ENCODE data around the gene PRDX6.
"Not testable (repeated sequence)": the region's sequence is repeated elsewhere in the genome, so short reads cannot be mapped to it uniquely, and the experiment has no call there.

PRDX6 gene

GRCh38 chr1:173469656-173470055, 7.5 kb upstream of the PRDX6 start:
- DNase-seq, result no peak

DNA sequence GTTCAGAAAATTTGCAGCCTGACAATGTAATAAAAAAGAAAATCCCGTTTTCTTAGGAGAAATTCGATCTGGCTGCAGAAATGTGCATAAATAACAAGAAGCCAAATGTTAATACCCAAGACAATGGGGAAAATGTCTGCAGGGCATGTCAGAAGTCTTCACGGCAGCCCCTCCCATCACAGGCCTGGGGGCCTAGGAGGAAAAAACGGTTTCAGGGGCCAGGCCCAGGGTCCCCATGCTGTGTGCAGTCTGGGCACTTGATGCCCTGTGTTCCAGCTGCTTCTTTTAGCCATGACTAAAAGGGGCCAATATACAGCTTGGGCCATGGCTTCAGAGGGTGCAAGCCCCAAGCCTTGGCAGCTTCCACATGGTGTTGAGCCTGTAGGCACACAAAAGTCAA, 6.5 kb upstream of the PRDX6 start:
- DNase-seq, result no peak

- DNase-seq, result no peak
Observed at GRCh38 chr1:173473599-173474011, 3.5 kb upstream of the PRDX6 start.

DNA sequence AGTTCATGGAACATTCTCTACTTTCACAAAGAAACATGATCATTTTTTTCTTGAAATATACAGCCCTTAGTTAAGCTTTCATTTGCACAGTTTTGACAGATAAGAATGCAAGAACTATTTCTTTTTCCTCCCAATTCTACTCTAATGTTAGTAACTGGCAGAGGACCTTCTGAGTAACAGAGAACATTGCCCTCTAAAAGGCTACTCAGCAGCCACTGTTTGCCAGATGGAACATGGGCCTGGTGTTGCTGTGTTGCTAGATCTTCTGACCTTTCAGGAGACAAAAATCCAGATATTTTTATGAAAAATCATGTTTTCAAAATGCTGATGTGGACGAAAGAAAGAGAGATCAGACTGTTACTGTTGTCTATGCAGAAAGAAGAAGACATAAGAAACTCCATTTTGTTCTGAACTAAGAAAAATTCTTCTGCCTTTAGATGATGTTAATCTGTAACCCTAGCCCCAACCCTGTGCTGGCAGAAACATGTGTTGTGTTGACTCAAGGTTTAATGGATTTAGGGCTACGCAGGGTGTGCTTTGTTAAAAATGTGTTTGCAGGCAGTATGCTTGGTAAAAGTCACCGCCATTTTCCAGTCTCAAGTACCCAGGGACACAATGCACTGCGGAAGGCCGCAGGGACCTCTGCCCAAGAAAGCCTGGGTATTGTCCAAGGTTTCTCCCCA, 2.9 kb upstream of the PRDX6 start:
- DNase-seq, result no peak

DNA sequence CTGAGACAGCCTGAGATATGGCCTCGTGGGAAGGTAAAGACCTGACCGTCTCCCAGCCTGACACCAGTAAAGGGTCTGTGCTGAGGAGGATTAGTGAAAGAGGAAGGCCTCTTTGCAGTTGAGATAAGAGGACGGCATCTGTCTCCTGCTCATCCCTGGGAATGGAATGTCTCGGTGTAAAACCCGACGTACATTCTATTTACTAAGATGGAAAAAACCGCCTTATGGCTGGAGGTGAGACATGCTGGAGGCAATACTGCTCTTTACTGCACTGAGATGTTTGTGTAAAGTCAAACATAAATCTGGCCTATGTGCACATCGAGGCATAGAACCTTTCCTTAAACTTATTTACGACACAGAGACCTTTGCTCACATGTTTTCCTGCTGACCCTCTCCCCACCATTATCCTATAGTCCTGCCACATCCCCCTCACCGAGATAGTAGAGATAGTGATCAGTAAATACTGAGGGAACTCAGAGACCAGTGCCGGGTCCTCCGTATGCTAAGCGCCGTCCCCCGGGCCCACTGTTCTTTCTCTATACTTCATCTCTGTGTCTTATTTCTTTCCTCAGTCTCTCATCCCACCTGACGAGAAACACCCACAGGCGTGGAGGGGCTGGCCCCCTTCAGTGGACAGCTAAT, 2.2 kb upstream of the PRDX6 start:
- DNase-seq, result not testable (repeated sequence)

DNA sequence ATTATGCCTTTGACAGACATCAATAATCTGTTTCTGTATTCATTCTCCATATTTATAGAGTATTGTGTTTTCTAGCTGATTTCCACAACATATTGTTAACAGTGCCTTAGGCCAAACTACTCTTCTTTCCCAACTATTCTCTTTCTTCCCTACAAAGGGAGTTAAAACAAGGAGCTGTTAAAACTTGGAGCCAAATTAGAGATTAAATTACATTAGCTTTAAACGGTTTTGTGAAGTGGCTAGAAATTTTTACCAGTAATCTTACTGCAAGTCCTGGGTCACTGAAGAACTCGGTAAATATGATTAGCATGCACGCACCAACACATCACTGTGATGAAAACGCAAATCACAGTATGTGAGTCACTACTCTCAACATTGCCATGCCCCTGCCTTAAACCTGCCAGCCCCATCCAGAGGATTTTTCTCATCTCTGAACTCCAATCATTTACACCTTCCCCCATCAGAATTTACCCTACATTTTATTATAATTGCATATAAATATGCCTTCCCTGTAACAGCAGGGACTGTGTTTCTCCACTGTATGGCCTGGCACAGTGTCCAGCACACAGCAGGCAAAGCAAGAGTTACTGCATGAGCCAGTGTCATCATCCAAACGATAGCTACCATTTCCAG, 1.5 kb upstream of the PRDX6 start:
- no peak for DNase-seq

DNA sequence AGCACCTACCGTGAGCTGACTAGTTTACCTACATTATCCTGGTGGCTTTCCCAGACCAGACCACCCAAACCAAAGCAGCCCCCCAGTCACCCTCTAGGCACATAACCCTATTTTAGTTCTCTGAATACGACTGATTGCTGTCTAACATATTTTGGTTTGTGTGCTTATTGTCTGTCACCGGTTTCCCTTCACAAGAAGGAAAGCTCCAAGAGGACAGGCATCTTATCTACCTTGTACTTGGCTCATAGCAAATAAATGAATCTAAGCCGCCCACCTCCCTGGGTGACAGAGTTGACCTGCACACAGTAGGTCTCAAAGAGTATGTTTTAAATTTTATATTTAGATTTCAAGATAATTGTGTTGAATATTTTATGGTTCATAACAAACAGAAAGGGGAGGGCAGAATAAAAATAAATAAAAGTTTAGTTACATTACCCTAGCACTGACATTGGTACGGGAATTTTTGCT, 904 bp upstream of the PRDX6 start:
- no peak for DNase-seq

- peak; percentile 76 to 89 (median 86) for DNase-seq
Observed at GRCh38 chr1:173476665-173477285, 360 bp upstream of the PRDX6 start.

- peak in 1 of 6 experiments; percentile 37 for DNase-seq
Observed at GRCh38 chr1:173478094-173478674, 1.0 kb downstream of the PRDX6 start.

- no peak for DNase-seq
Observed at GRCh38 chr1:173479649-173480048, 2.5 kb downstream of the PRDX6 start.

DNA sequence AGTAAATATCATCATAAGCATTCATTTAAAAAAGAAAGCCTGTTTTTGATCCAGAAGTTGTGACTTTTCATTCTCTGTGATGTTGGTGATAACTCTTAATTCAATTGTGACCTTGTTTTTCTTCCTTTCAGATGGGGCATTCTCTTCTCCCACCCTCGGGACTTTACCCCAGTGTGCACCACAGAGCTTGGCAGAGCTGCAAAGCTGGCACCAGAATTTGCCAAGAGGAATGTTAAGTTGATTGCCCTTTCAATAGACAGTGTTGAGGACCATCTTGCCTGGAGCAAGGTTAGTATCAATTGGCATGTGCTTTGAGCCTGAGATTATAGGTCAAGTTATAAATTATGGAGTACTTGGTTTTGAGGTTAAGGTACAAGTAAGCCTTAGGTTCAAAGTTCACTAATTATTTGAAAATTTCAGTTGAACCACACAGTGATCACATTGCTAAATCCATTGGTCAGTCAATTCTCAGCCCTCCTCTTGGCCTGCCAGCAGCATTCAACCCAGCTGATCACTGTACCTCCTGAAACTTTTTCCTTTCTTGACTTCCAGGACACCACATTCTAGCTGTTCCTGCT, 4.1 kb downstream of the PRDX6 start:
- DNase-seq, result no peak

DNA sequence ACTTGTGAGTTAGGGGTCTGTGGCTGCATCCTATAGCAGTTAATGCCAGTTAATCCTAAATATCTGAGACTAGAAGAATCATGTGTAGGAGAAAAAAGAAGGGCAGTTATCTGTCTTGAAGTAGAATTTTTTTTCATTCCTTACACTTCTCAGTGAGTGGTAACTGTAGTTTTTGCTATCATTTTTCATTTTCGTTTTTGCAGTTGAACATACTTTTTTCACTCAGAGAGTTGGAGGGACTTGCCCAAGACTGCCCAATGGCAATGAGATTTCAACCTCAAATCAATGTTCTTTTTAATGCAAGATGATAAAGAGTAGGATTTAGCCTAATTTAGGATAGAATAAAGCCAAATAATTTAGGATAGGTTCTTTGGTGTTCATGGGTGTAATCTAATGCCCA, 5.5 kb downstream of the PRDX6 start:
- no peak for DNase-seq

DNA sequence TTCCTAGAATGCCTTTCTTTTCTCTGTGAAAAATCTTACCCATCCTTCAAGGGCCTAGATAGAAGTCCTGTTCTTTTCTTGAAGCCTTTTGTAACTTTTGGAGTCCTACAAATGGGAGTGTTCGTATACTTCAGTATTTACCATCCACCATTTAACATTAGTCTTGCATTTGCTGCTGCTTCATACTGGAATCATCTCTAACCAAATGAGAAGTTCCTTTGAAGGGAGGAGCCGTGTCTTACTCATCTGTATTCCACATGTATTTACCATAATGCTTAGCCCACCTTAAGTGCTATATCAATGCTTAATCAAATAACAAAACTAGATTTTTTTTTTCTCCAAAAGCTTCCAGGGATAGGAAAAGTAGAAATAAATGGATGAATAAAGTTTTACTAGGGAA, 7.1 kb downstream of the PRDX6 start:
- no peak for DNase-seq

GRCh38 chr1:173485401-173485800, 8.3 kb downstream of the PRDX6 start:
- DNase-seq, result no peak

DNA sequence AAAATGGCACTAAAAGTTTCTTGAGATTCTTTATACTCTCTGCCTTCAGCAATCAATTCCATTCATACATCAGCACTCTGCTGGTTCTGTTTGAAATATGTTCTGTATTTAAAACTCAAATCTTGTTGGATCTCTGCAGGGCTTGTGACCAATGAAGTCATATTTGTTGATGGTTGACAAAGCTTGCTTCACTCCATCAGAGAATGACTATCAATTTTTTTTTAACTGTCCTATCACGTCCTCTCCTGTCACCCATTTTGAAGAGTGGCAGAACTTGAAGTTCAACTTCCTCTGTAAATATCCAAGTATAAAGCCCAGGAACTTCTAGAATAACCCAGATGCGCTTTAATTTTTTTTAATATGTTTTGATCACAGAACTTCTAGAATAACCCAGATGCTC, 10.9 kb downstream of the PRDX6 start:
- DNase-seq, result no peak

GRCh38 chr1:173489149-173489600, 12.0 kb downstream of the PRDX6 start:
- no peak for DNase-seq

DNA sequence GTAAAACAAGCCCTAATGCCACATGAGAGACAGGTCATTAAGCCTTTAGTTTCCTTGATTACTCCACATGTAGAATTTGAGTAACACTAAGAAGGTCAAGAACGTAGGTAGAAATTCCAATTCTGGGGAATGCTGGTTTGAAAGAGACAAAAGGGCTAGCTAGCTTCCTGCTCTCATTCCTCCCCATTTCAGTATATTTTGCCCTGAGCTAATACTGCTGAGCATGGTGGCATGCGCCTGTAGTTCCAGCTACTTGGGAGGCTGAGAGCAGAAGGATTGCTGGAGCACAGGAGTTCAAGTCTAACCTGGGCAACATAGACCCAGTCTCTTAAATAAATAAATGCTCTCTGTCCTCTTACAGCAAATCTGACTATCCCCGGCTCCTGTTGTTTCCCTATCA, 12.8 kb downstream of the PRDX6 start:
- DNase-seq, result no peak

- DNase-seq, result no peak
Observed at GRCh38 chr1:173491508-173491907, 14.4 kb downstream of the PRDX6 start.

- DNase-seq, result not testable (repeated sequence)
Observed at GRCh38 chr1:173493125-173493524, 16.0 kb downstream of the PRDX6 start.

- no peak for DNase-seq
Observed at GRCh38 chr1:173495609-173496267, 18.6 kb downstream of the PRDX6 start.

DNA sequence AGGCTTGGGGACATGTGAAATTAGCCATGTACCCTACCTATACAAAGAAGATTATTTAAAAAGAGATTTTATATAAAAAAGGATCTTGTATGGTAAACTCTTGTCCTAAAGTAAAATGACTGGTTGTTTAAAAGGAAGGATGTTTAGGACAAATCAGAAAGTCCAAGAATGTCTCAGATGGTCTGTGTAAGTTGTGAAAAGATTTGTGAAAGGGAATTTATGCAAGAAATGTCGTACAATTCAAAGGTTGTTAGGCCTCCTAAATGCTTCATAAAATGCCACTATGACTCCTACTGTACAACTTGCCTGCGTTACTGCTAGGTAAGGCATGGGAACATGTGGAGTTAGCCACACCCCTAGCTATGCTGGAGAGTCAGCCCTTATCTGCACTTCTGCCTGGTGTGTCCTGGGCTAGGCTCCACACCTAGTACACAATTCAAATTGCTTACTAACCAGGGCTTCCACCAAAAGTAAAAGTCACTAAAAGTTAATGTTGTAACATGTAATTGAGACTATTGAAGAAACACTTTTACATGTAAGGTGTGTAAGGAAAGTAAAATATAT, 19.7 kb downstream of the PRDX6 start:
- no peak for DNase-seq

DNA sequence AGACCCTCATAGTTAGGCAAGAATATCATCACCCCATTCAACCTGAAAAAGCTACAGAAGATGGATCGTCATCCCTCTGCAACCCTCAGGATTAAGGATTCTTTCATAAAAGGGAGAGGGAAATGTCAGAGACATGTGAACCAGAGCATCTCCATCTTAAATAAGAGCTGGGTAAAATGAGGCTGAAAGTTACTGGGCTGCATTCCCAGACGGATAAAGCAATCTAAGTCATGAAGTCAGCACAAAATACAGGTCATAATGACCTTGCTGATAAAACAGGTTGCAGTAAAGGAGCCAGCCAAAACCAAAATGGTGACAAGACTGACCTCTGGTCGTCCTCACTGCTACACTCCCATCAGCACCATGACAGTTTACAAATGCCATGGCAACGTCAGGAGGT, 22.6 kb downstream of the PRDX6 start:
- no peak for DNase-seq

All from stimulated activated naive CD4-positive, alpha-beta T cell (primary cell).